Lower lobe of right lung (tissue), 2 donors: ENCODE measurements around the gene CENPO. TPM values are rescaled to one million over a fixed set of nuclear protein-coding genes. Genes with fewer than 3 reads are reported as not detected.

Experiments used
- ATAC-seq, 2 donors: fragments of 200-7000 bp; cut with Tn5 transposase; one replicate each; pipeline ENCODE4 v1.9.1; 2020 to 2022; ENCODE audit warnings: mild to moderate bottlenecking in 2 of 2, moderate library complexity in 2 of 2
- DNase-seq: peaks from one replicate; pipeline ENCODE4 v3.0.0-alpha.2; 2020
- H3K27ac ChIP-seq: fragments of 200-600 bp; one replicate; pipeline ENCODE4 v1.8.0; 2022
- H3K27me3 ChIP-seq: fragments of 200-600 bp; one replicate; pipeline ENCODE4 v1.8.0; 2022; ENCODE audit warnings: low read depth
- H3K36me3 ChIP-seq: fragments of 200-600 bp; one replicate; pipeline ENCODE4 v1.8.0; 2022; ENCODE audit warnings: mild to moderate bottlenecking
- H3K4me1 ChIP-seq: fragments of 200-600 bp; one replicate; pipeline ENCODE4 v1.8.0; 2022
- H3K4me3 ChIP-seq: fragments of 200-600 bp; one replicate; pipeline ENCODE4 v1.8.0; 2022; ENCODE audit warnings: mild to moderate bottlenecking
- H3K9me3 ChIP-seq: fragments of 200-600 bp; one replicate; pipeline ENCODE4 v1.8.0; 2022
- CTCF ChIP-seq: fragments of 200-600 bp; IDR thresholded peaks from one replicate; pipeline ENCODE4 v1.8.0; 2022; ENCODE audit warnings: antibody characterized with exemption, mild to moderate bottlenecking
- intact Hi-C: fragments of 100-400 bp; cut with DNase I; formaldehyde crosslinking; loops from one replicate; pipeline ENCODE4 v1.11.0; 2022
- total RNA-seq: library from RNA; stranded (reverse); fragmentation: NEBNext Ultra II Directional; extraction: Animal tissue kit (Norgen Biotek cat#: 25700); gene quantifications from one replicate; pipeline ENCODE4 v1.2.1, GENCODE V29; 2021
- donor health status: DM: no; HTN: yes; CAD: no; lungs with severe emphysema.

The CENPO gene
- total RNA-seq, 1 donor from 2014 or later, result 5.3 TPM

- Histone ChIP-seq H3K27ac (no peak overlapping the region), H3K4me3 (no peak overlapping the region), H3K9me3 (no peaks in the 10 kb centered on the region), H3K27me3 (no peaks in the 10 kb centered on the region), H3K4me1 (peaks cover 6% of the 10 kb centered on the region), H3K36me3 (peaks cover 28% of the 10 kb centered on the region)
- peak; percentile 68 for DNase-seq
- no peak for TF ChIP-seq CTCF
- intact Hi-C loops, result no loop called here
- ATAC-seq, result peak; percentile 91 to 93
These were observed 21.2 kb upstream of the CENPO start for GRCh38 chr2:24771764-24772586.

GRCh38 chr2:24774373-24774772 lies 18.9 kb upstream of the CENPO start:
- ATAC-seq (no peak), DNase-seq (no peak)
- intact Hi-C loops, result no loop called here
- no peak for TF ChIP-seq CTCF
- H3K27ac ChIP-seq, result no peak overlapping the region
- H3K4me3 ChIP-seq, result no peak overlapping the region
- H3K27me3 ChIP-seq, result no peaks in the 10 kb centered on the region
- no peaks in the 10 kb centered on the region for H3K9me3 ChIP-seq
- H3K4me1 ChIP-seq, result peaks cover 10% of the 10 kb centered on the region
- H3K36me3 ChIP-seq, result peaks cover 12% of the 10 kb centered on the region

GRCh38 chr2:24779116-24779515 lies 14.1 kb upstream of the CENPO start:
- intact Hi-C loops, result no loop called here
- DNase-seq (no peak), ATAC-seq (peak; percentile 62 to 67)
- H3K27me3 ChIP-seq, result no peaks in the 10 kb centered on the region
- no peak overlapping the region for H3K4me3 ChIP-seq
- no peaks in the 10 kb centered on the region for H3K36me3 ChIP-seq
- no peaks in the 10 kb centered on the region for H3K9me3 ChIP-seq
- peaks cover 13% of the 10 kb centered on the region for H3K4me1 ChIP-seq
- no peak for TF ChIP-seq CTCF
- peak overlapping the region; percentile 28 for H3K27ac ChIP-seq

GRCh38 chr2:24783641-24784040 lies 9.6 kb upstream of the CENPO start:
- peaks cover 26% of the 10 kb centered on the region for H3K4me1 ChIP-seq
- ATAC-seq, result no peak
- H3K9me3 ChIP-seq, result no peaks in the 10 kb centered on the region
- no peak for DNase-seq
- no peak overlapping the region for H3K4me3 ChIP-seq
- H3K27ac ChIP-seq, result no peak overlapping the region
- no peaks in the 10 kb centered on the region for H3K27me3 ChIP-seq
- no peaks in the 10 kb centered on the region for H3K36me3 ChIP-seq
- intact Hi-C loops, result no loop called here
- no peak for TF ChIP-seq CTCF

GRCh38 chr2:24785671-24786321 lies 7.4 kb upstream of the CENPO start:
- Histone ChIP-seq H3K36me3 (peaks cover 4% of the 10 kb centered on the region), H3K4me1 (peaks cover 16% of the 10 kb centered on the region), H3K4me3 (no peak overlapping the region), H3K9me3 (no peaks in the 10 kb centered on the region), H3K27me3 (no peaks in the 10 kb centered on the region), H3K27ac (peak overlapping the region; percentile 74)
- DNase-seq (peak; percentile 74), ATAC-seq (peak; percentile 96)
- no peak for TF ChIP-seq CTCF
- intact Hi-C loops, result no loop called here
